HG02870 (cell line): Measurements from ENCODE around the gene CASP6.

Source experiments
- ATAC-seq: cut with Tn5 transposase; IDR thresholded peaks from one replicate; pipeline ENCODE4 v1.9.1; 2021; ENCODE audit warnings: mild to moderate bottlenecking, moderate library complexity; ENCODE audit not compliant: unreplicated experiment

Gene CASP6

GRCh38 chr4:109672169-109672930 lies 30.9 kb downstream of the CASP6 start:
- no peak for ATAC-seq

DNA sequence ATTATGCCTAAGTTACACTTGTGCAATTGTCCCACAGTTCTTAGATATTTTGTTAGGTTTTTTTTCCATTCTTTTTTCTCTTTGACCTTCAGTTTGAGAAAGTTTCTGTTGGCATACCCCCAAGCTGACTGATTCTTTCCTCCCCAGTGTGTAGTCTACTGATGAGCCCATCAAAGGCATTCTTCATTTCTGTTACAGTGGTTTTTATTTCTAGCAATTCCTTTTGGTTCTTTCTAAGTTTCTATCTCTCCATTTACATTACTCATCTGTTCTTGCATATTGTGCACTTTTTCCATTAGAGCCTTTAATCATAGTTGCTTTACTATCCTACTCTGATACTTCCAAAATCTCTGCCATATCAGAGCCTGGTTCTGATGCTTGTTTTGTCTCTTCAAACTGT lies 31.9 kb downstream of the CASP6 start:
- ATAC-seq: no peak

DNA sequence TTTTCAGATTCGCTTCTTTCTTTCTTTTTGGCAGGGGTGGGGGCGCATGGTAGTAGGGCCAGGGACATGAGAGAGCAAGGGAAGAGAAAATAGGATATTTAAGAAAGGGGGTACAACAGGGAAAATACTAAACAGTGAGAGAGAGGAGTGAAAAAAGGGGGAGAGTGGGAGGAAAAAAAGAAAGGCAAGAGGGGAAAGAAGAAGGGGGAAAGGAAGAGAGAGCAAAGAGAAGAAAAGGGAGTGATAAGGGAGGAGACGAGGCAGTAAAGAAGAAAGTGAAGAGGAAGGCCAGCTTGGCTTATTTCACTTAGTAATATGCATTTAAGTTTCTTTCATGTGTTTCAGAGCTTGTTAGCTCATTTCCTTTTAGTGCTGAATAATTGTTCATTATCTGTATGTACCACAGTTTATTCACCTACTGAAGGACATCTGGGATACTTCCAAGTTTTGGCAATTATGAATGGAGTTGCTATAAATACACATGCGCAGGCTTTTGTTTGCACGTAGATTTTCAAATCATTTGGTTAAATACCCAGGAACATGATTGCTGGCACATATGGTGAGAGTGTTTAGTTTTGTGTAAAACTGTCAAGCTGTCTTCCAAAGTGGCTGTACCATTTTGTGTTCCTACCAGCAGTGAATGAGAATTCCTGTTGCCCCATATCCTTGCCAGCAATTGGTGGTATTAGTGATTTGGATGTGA lies 37.3 kb downstream of the CASP6 start:
- no peak for ATAC-seq

DNA sequence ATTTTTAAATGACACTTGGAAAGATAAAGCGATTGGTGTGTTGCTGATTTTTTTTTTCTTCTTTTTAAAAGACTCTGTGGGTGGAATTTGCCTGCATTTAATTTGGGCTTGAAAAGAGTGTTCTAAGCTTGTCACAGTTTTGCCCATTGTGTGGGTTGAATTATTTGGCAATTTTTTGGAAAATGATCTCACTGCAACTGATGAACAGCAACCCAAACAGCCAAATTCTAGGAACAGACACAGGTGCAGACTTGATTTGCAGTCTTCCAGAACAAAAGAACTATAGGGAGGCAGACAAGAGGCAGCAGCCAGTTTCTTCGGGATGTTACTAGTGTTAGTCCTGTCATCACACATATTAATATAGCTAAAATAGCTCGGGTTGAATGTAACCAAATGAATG lies 40.5 kb downstream of the CASP6 start:
- ATAC-seq: no peak

- ATAC-seq: no peak
These were observed 41.1 kb downstream of the CASP6 start for GRCh38 chr4:109662116-109662515.

GRCh38 chr4:109658871-109659410 lies 44.3 kb downstream of the CASP6 start:
- no peak for ATAC-seq

DNA sequence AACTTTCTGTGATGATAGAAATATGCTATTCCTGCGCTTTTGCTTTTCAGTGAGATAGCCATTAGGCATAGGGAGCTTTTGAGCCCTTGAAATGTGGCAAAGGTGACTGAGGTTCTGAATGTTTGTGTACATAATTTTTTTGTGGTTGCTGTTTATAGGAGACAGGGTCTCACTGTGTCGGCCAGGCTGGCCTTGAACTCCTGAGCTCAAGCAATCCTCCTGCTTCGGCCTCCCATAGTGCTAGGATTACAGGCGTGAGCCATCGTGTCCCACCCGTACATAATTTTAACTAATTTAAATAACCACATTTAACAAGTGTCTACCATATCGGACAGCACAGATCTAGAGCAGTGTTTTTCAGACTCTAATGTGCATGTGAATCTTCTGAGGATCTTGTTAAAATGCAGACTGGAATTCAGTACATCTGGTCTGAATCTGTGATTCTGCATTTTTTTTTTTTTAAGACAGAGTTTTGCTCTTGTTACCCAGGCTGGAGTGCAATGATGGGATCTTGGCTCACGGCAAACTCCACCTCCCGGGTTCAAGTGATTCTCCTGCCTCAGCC lies 45.3 kb downstream of the CASP6 start:
- no peak for ATAC-seq

GRCh38 chr4:109655396-109655795 lies 47.8 kb downstream of the CASP6 start:
- ATAC-seq: no peak

DNA sequence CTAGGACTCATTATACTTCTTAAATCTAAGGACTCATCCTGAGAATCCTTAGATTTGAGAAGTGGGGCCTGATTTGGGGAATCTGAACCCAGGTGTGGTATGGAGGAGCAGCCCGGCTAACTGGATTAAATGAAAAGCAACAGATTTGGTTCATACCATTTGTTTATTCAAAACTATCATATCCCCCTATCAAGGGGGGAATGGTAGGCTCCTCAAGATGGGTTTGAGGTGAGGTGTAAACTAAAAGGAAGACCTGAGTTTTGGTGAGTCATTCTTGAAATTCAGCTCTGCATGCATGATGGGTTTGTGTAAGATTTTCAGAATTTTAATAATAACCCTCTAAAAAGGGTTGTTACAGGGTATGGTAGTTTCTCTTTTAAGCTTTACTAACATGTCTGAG lies 53.4 kb downstream of the CASP6 start:
- ATAC-seq: peak; percentile 85

- ATAC-seq: no peak
These were observed 54.2 kb downstream of the CASP6 start for GRCh38 chr4:109648997-109649575.

GRCh38 chr4:109648266-109648996 lies 54.8 kb downstream of the CASP6 start:
- ATAC-seq: peak; percentile 58

- no peak for ATAC-seq
These were observed 57.2 kb downstream of the CASP6 start for GRCh38 chr4:109645874-109646710.

DNA sequence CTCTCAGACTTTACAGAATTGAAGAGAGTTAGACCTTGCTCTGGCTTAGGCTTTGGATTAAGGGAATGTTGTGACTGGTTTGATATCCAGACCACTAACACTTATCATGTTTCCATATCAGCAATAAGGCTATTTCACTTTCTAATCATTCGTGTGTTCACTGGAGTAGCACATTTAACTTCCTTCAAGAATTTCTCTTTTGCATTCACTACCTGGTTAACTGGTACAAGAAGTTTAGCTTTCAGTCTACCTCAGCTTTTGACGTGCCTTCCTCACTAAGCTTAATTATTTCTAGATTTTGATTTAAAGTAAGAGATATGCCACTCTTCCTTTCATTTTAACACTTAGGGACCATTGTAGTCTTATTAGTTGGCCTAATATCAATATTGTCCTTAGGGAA lies 62.6 kb downstream of the CASP6 start:
- no peak for ATAC-seq
